Mucosa of gallbladder (tissue), 1 donor: ENCODE measurements around the gene ATP8A2. TPM values are rescaled to one million over a fixed set of nuclear protein-coding genes. Genes with fewer than 3 reads are reported as not detected.

Experiments
- DNase-seq: peaks from one replicate; pipeline ENCODE4 v3.0.0-alpha.2; 2020; ENCODE audit warnings: low spot score
- total RNA-seq: library from RNA; stranded (reverse); gene quantifications from one replicate; pipeline ENCODE4 v1.2.1, GENCODE V29; 2021
- donor health status: DM: no; HTN: no; CAD: no.

Gene ATP8A2
- total RNA-seq, 1 donor from 2014 or later = 0.29 TPM

DNA sequence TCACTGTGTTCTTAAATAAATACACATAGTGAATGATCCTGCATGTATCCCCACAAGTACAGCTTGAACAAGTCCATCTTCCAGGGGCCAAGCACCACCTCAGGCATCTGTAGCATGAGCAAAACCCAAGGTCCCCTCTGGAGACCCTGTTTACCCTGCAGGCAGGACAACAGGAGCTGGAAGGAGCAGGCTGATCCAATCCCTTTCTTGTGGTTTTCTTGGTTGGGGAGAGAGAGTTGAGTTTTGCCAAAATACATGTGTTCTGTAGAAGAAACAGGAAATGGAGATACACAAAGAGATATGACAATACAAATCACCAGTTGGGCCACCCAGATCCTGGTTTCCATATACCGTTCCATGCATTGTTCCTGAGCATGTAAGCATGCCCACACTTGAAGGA lies 587.2 kb downstream of the ATP8A2 start:
- DNase-seq = no peak

- DNase-seq = no peak
Observed at GRCh38 chr13:25961294-25961693, 589.5 kb downstream of the ATP8A2 start.

- no peak for DNase-seq
Observed at GRCh38 chr13:25963674-25964073, 591.9 kb downstream of the ATP8A2 start.

GRCh38 chr13:25965596-25965995 lies 593.8 kb downstream of the ATP8A2 start:
- DNase-seq = no peak

DNA sequence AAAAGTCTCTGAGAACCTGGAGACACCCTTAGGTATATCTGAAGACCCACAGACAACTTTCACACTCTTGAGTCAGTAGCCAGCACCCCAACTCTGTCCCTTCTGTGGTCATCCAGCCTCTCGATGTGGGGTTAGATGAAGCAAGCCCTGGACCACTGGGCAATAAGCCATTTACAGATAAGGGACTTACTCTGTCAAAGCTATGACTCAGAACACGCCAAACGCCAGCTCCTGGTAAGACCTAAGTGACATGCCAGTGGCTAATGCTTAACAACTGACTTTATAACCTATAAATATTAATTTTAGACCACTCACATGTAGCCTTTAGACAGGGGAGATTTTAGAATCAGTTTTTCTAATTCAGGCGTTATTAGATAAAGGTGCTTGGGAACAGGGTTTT lies 594.3 kb downstream of the ATP8A2 start:
- DNase-seq = no peak

DNA sequence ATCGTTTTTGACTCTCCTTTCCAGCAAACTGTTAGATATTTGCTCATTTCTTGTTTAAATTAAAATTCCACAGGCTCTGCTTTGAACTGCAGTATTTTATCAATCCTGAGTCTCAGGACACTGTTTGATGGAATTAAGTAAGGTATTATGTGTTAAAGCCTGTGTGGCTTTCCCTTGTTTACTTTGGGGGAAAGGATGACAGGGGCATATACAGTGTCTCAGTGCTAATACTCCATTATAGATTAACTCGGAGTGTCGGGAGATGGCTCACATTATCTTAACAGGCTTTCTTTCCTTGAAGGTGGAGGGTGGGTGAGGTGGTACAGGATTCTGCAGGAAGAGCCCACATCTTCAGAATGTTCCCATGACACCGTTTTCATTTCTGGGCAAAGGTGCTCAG lies 595.4 kb downstream of the ATP8A2 start:
- no peak for DNase-seq

DNA sequence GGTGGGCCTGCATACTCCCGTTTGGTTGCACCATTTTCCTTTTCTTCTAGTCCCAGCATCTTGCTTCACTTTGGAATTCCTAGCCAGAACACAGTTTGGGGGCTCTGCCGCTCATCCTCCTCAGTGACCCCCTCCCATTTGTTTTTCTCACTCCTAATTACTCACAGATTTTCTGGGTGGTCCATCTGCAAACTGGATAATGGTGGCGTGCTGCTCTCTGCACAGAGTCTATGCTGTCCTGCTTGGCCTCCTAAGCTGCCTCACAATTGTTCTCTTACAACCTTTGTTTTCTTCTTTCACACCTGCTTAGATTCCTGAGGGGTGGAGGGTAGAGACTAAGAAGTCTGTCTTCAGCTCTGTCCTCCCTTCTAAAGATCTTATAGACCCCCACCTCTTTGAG lies 599.3 kb downstream of the ATP8A2 start:
- no peak for DNase-seq

- DNase-seq = no peak
Observed at GRCh38 chr13:25971459-25972145, 599.8 kb downstream of the ATP8A2 start.

- DNase-seq = no peak
Observed at GRCh38 chr13:25973085-25973484, 601.3 kb downstream of the ATP8A2 start.

DNA sequence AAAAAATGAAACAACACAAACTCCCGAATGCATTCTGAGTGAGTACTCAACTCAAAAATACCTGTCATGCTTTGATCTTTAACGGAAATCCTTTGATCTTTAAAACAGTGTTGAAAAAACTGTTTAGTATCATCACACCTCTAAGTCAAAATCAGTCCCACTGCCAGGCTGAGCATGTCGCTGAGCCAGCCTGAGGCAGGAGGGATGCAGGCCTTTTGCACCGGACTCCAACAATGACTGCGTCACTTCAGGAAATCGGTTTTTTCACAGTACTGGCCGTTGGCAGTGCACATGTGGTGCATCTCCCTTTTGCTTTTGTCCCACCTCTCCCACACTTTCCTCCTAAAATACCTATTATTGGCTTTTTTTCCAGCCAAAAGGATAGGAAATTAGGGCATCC lies 601.8 kb downstream of the ATP8A2 start:
- no peak for DNase-seq

GRCh38 chr13:25977216-25977615 lies 605.4 kb downstream of the ATP8A2 start:
- DNase-seq = no peak

- DNase-seq = no peak
Observed at GRCh38 chr13:25977671-25978070, 605.9 kb downstream of the ATP8A2 start.

DNA sequence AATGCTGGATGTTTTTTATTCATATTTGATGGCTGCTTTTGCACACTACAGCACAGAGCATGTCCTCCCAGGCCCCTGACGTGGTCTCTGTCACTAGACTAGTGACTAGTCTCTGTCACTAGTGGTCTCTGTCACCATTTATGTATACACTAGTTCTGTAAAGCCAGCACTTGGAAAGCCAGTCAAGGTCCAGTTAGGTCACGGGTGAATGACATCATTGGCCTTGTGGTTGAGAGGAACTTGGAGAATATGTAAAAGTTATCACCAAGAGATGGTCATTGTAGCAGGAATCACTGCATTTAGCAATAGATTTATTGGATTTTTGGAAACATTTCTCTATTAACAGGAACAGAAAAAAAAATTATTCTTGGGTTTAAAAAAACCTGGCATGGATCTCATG lies 607.2 kb downstream of the ATP8A2 start:
- DNase-seq = no peak

DNA sequence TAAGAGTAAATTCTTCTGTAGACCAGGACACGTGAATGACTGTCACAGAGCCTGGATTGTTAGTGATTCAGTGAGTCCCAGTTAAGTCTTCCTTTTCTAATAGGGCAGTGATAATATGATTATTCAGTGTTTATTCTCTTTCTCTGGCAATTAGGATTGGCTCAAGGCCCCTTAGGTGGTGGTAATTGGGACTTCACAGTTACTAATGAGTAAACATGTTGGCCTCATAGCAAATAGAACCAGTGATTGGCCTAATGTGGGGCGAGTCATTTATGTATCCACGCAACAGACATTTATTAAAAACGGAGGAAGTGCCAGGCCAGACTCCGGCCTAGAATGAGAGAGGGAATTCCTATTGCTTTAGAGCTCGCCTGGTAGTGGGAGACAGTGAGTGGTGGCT lies 607.6 kb downstream of the ATP8A2 start:
- no peak for DNase-seq

GRCh38 chr13:25980255-25980654 lies 608.5 kb downstream of the ATP8A2 start:
- no peak for DNase-seq

DNA sequence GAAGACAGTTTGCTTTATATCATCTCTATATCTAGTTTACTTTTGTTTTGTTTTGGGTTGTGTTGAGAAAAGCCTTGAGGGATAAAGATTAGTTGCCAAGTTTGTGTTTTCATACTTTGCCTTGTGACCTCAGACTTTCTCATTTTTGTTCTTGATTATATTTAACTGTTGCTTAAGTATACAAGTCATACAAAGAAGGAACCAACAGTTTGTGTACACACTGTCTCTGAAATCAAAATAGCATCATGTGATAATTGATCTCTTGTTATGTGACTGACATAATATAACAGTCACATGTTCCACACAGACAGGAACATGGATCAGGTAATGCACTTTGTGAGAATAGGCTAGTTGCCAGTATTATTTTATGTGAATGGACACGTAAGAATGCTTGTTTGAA lies 609.3 kb downstream of the ATP8A2 start:
- no peak for DNase-seq

DNA sequence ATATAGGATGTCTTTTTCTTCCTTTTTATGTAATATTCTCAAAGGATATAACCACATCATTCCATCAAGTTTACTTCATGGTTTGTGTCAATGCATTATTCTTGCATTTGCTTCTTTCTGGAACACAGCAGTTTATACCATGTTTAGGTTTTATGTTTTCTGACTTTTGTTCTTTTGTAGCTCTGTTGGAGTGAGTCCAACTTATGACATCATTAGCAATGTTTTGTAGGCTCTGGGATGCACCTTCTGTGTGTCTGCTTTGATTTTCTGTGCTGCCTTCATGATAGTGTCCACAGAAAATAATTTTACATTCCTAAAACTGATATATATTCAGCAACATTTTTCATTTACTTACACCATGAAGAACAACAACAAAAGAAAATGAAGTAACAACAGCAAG lies 611.1 kb downstream of the ATP8A2 start:
- no peak for DNase-seq

- no peak for DNase-seq
Observed at GRCh38 chr13:25987987-25988386, 616.2 kb downstream of the ATP8A2 start.

DNA sequence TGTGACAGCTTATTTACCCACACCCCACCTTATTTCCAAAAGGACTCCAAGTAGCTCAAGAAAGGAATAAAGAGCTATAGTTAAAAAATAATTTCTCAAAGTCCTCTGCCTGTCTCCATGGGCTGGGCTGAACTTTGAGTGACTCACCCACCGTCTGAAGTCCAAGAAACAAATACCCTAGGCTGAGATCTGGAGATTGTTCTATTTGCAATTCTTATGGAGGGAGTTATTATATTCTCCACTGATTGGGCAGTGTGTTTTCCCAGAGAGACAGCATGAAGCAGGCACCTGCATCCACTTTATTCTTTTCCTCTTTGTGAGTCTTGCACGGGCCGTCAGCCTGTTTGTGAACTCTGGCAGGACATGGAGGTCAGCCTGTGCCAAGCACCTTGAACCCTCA lies 616.9 kb downstream of the ATP8A2 start:
- no peak for DNase-seq

DNA sequence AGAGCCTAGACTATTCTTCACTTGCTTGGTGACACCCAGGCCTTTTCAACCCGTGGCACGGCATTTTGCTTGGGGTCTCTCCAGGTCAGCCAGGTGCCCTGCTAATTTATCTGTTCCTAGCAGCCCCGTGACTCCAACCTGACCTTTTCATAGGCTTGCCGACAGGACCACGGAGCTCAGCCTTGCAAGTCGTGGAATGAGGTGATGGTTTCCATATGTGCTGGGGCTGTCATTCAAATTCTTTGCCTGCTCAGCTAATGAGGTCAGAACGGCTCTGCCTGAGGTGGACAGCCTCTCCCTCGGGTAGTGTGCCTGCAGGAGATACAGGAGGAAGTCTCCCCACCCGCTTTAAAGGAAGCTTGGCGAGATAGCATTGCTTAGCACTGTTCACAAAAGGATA lies 619.0 kb downstream of the ATP8A2 start:
- no peak for DNase-seq

DNA sequence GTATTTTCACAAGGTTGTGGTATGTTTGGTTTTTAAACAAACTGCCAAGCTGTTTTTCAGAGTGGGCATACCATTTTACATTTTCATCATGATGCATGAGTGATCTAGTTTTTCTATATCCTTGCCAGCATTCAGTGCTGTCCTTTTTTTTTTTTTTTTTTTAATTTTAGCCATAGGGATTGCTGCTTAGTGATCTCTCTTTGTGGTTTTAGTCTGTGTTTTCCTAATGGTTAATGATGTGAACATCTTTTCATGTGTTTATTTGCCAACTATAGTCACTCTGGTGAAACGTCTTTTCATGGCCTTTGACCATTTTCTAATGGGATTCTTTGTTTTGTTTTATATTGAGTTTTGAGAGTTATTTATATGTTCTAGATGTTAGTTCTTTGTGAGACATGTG lies 620.3 kb downstream of the ATP8A2 start:
- no peak for DNase-seq

GRCh38 chr13:26007261-26008125 lies 635.7 kb downstream of the ATP8A2 start:
- DNase-seq = no peak

DNA sequence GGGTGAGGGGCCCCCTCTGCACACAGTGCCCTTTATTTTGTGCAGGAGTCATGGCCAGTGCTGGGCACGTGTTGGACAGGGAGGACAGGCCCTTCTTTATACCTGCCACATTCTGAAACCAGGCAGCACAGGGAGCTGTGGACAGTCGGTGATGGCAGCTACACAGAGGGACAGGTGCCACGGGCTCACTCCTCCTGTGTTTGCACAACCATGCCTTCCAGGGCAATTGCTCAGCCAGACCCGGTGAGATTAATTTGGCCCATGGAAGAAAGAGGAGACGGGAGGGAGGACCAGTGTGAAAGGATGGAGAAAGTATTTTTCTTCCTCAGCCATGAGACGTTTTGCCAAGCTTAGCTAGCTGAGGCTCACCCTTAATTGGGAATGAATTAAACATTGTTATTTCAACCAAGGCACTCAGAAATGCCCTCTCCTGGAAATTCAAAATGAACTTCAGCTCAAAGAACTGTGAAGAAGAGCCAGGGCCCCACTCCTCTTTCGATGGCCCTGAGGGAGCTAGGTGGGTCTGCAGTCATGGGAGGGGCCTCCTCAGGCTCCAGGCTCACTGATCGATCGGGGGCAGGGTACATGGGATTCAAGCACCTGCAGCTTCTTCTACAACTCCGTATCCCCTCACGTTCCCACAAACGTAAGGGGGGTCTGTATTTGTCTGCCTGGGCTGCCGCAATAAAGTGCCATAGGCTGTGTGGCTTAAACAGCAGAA lies 638.9 kb downstream of the ATP8A2 start:
- DNase-seq = no peak
